GM23338 (cell line): ENCODE data around the gene ATP13A4.

Experiments used
- CREB1 ChIP-seq: fragments of 250-450 bp; sonication (Bioruptor Pico); IDR thresholded peaks from 2 replicates; pipeline ENCODE4 v1.5.0; 2020; ENCODE audit warnings: low read depth, mild to moderate bottlenecking, moderate library complexity
- ETS1 ChIP-seq: IDR thresholded peaks from 2 replicates; pipeline ENCODE4 v1.6.1; 2016; ENCODE audit warnings: antibody characterized with exemption
- EZH2 ChIP-seq: fragments of 200-600 bp; sonication (generic); IDR thresholded peaks from one replicate; pipeline ENCODE4 v1.8.0; 2017; ENCODE audit warnings: antibody characterized with exemption, mild to moderate bottlenecking, low read depth; ENCODE audit not compliant: unreplicated experiment
- EZH2phosphoT487 ChIP-seq: fragments of 200-600 bp; sonication (generic); IDR thresholded peaks from one replicate; pipeline ENCODE4 v1.8.1; 2018; ENCODE audit warnings: antibody characterized with exemption; ENCODE audit not compliant: unreplicated experiment
- JUNB ChIP-seq: IDR thresholded peaks from one replicate; pipeline ENCODE4 v1.6.1; 2016; ENCODE audit warnings: antibody characterized with exemption; ENCODE audit not compliant: unreplicated experiment
- POLR2AphosphoS5 ChIP-seq: IDR thresholded peaks from 2 replicates; pipeline ENCODE4 v1.6.1; 2016; ENCODE audit warnings: antibody characterized with exemption, low read depth
- STAT1 ChIP-seq: IDR thresholded peaks from one replicate; pipeline ENCODE4 v1.6.1; 2016; ENCODE audit warnings: antibody characterized with exemption; ENCODE audit not compliant: unreplicated experiment
- TF ChIP-seq, protein P1 (sequence below): IDR thresholded peaks from one replicate; pipeline ENCODE4 v1.6.1; 2018; ENCODE audit warnings: antibody characterized with exemption; ENCODE audit not compliant: unreplicated experiment
- TF ChIP-seq, protein P2 (sequence below), 2 experiments: fragments of 200-600 bp in 1 of 2; sonication (generic) in 1 of 2; conservative IDR thresholded peaks; 2 replicates each; pipeline versions ENCODE4 v1.5.1 to v1.6.1; 2016 to 2017; ENCODE audit warnings: antibody characterized with exemption in 2 of 2, low read depth in 2 of 2, mild to moderate bottlenecking in 2 of 2, moderate library complexity in 1 of 2

DNA sequence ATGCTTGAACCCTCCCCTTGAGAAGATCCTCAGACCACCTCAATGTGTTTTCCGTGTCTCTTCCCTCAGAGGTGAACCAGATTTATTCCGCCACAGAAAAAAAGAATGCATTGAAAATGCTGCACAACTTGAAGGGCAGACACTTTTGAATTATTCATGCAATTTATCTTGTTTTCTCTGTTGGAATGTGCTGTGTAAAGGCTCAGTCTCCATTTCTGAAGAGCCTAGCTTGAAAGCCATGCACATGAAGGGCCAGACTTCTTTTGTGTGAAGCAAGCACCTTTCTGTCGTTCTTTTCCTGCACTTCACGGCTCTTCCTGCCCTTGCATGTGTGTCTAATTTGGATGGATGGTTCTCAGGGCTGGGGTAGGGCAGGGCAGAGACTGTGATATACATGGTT lies 97.2 kb downstream of the ATP13A4 start:
- TF ChIP-seq, protein P1, sequence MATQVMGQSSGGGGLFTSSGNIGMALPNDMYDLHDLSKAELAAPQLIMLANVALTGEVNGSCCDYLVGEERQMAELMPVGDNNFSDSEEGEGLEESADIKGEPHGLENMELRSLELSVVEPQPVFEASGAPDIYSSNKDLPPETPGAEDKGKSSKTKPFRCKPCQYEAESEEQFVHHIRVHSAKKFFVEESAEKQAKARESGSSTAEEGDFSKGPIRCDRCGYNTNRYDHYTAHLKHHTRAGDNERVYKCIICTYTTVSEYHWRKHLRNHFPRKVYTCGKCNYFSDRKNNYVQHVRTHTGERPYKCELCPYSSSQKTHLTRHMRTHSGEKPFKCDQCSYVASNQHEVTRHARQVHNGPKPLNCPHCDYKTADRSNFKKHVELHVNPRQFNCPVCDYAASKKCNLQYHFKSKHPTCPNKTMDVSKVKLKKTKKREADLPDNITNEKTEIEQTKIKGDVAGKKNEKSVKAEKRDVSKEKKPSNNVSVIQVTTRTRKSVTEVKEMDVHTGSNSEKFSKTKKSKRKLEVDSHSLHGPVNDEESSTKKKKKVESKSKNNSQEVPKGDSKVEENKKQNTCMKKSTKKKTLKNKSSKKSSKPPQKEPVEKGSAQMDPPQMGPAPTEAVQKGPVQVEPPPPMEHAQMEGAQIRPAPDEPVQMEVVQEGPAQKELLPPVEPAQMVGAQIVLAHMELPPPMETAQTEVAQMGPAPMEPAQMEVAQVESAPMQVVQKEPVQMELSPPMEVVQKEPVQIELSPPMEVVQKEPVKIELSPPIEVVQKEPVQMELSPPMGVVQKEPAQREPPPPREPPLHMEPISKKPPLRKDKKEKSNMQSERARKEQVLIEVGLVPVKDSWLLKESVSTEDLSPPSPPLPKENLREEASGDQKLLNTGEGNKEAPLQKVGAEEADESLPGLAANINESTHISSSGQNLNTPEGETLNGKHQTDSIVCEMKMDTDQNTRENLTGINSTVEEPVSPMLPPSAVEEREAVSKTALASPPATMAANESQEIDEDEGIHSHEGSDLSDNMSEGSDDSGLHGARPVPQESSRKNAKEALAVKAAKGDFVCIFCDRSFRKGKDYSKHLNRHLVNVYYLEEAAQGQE = no peak
- no peak for TF ChIP-seq POLR2AphosphoS5
- TF ChIP-seq, protein P2, sequence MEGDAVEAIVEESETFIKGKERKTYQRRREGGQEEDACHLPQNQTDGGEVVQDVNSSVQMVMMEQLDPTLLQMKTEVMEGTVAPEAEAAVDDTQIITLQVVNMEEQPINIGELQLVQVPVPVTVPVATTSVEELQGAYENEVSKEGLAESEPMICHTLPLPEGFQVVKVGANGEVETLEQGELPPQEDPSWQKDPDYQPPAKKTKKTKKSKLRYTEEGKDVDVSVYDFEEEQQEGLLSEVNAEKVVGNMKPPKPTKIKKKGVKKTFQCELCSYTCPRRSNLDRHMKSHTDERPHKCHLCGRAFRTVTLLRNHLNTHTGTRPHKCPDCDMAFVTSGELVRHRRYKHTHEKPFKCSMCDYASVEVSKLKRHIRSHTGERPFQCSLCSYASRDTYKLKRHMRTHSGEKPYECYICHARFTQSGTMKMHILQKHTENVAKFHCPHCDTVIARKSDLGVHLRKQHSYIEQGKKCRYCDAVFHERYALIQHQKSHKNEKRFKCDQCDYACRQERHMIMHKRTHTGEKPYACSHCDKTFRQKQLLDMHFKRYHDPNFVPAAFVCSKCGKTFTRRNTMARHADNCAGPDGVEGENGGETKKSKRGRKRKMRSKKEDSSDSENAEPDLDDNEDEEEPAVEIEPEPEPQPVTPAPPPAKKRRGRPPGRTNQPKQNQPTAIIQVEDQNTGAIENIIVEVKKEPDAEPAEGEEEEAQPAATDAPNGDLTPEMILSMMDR (conservative IDR thresholded peaks at IDR 0.05; ENCODE audit: low read depth in 2 of 2) = no peak
- TF ChIP-seq EZH2 = no peak
- no peak for TF ChIP-seq EZH2phosphoT487
- no peak for TF ChIP-seq CREB1 (CRISPR knock-in tag)
- TF ChIP-seq ETS1 = no peak
- no peak for TF ChIP-seq STAT1
- no peak for TF ChIP-seq JUNB
